ENCODE data around the gene ANKIB1. TPM values are rescaled to one million over a fixed set of nuclear protein-coding genes. Genes with fewer than 3 reads are reported as not detected.

The ANKIB1 gene
- total RNA-seq, 1 experiment from 2014 or later = 57.2 TPM

DNA sequence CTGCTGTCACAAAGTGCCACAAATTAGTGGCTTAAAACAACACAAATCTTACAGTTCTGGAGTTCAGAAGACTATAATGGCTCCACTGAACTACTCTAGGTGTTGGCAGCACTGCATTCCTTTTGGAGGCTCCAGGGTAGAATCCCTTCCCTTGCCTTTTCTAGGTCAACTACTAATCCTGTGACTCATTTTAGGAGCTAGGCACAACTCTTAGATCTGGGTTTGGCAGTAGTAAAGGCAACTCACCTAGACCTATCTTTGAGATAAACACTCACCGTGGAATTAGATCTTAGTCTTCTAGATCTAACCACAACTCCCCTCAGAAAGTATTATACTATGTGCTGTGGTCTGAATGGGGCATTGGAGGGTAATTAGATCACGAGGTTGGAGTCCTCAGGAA is 60.4 kb downstream of the ANKIB1 start:
- H3K27me3 Mint-ChIP-seq (ENCODE audit: insufficient read depth, unreplicated experiment) = no peaks in the 10 kb centered on the region
- H3K27ac Mint-ChIP-seq (ENCODE audit: unreplicated experiment) = no peak overlapping the region
- ChIA-PET POLR2A (no interaction called here), CTCF (no interaction called here)
- H3K4me1 Mint-ChIP-seq (ENCODE audit: low read depth, unreplicated experiment) = peaks cover 7% of the 10 kb centered on the region
- Histone ChIP-seq H3K27me3 (replicated peaks; ENCODE audit: control insufficient read depth, insufficient read depth, low read length) (no peaks in the 10 kb centered on the region), H3K4me1 (no peaks in the 10 kb centered on the region), H3K9me3 (no peaks in the 10 kb centered on the region), H3K36me3 (ENCODE audit: control insufficient read depth, insufficient read depth, low read length) (no peaks in the 10 kb centered on the region), H3K4me3 (ENCODE audit: low read depth, low read length) (no peak overlapping the region)
- H3K9me3 Mint-ChIP-seq (ENCODE audit: unreplicated experiment) = no peaks in the 10 kb centered on the region
- H3K36me3 Mint-ChIP-seq (ENCODE audit: insufficient read depth, unreplicated experiment) = peaks cover 17% of the 10 kb centered on the region
- DNase-seq = no peak
- BruUV-seq (replicated peaks) = no TSS peak
- intact Hi-C loops (cut with micrococcal nuclease; ENCODE audit: unreplicated experiment) = no loop called here
- no peak for TF ChIP-seq CTCF (IDR thresholded peaks at IDR 0.05; ENCODE audit: insufficient read depth in 1 of 2, low read depth in 1 of 2, low read length in 1 of 2, severe bottlenecking in 1 of 2, unreplicated experiment in 1 of 2)
- no peak overlapping the region for H3K4me3 Mint-ChIP-seq (ENCODE audit: unreplicated experiment)

GRCh38 chr7:92313055-92313454 is 67.3 kb downstream of the ANKIB1 start:
- POLR2A ChIA-PET = no interaction called here
- H3K27ac Mint-ChIP-seq (ENCODE audit: unreplicated experiment) = no peak overlapping the region
- intact Hi-C loops (cut with micrococcal nuclease; ENCODE audit: unreplicated experiment) = no loop called here
- H3K36me3 Mint-ChIP-seq (ENCODE audit: insufficient read depth, unreplicated experiment) = no peaks in the 10 kb centered on the region
- BruUV-seq (replicated peaks) = no TSS peak
- no peak overlapping the region for H3K4me3 ChIP-seq (ENCODE audit: low read depth, low read length)
- H3K4me1 ChIP-seq = no peaks in the 10 kb centered on the region
- H3K27me3 ChIP-seq (replicated peaks; ENCODE audit: control insufficient read depth, insufficient read depth, low read length) = no peaks in the 10 kb centered on the region
- no peaks in the 10 kb centered on the region for H3K36me3 ChIP-seq (ENCODE audit: control insufficient read depth, insufficient read depth, low read length)
- TF ChIP-seq CTCF (IDR thresholded peaks at IDR 0.05; ENCODE audit: insufficient read depth in 1 of 2, low read depth in 1 of 2, low read length in 1 of 2, severe bottlenecking in 1 of 2, unreplicated experiment in 1 of 2) = no peak
- H3K27me3 Mint-ChIP-seq (ENCODE audit: insufficient read depth, unreplicated experiment) = no peaks in the 10 kb centered on the region
- no peak for DNase-seq
- CTCF ChIA-PET = no interaction called here
- H3K9me3 Mint-ChIP-seq (ENCODE audit: unreplicated experiment) = no peaks in the 10 kb centered on the region
- H3K9me3 ChIP-seq = no peaks in the 10 kb centered on the region
- H3K4me3 Mint-ChIP-seq (ENCODE audit: unreplicated experiment) = no peak overlapping the region
- H3K4me1 Mint-ChIP-seq (ENCODE audit: low read depth, unreplicated experiment) = no peaks in the 10 kb centered on the region

DNA sequence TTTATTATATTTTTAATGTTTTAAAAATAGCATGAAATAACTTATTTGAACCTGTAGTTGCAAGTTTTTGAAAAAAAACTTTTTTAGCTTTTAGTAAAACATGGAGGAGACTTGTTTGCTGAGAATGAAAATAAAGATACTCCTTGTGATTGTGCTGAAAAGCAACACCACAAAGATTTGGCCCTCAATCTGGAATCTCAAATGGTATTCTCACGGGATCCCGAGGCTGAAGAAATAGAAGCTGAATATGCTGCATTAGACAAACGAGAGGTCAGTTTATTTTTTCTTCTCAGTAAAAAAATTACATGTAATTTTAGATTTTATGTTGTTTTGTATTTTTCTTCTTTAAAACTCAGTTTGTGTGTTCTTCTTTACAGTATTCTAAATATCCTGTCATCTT is 73.5 kb downstream of the ANKIB1 start:
- intact Hi-C loops (cut with micrococcal nuclease; ENCODE audit: unreplicated experiment) = no loop called here
- H3K27me3 ChIP-seq (replicated peaks; ENCODE audit: control insufficient read depth, insufficient read depth, low read length) = no peaks in the 10 kb centered on the region
- no peaks in the 10 kb centered on the region for H3K27me3 Mint-ChIP-seq (ENCODE audit: insufficient read depth, unreplicated experiment)
- no TSS peak for BruUV-seq (replicated peaks)
- H3K4me3 Mint-ChIP-seq (ENCODE audit: unreplicated experiment) = no peak overlapping the region
- H3K4me1 Mint-ChIP-seq (ENCODE audit: low read depth, unreplicated experiment) = no peaks in the 10 kb centered on the region
- no peak for TF ChIP-seq CTCF (IDR thresholded peaks at IDR 0.05; ENCODE audit: insufficient read depth in 1 of 2, low read depth in 1 of 2, low read length in 1 of 2, severe bottlenecking in 1 of 2, unreplicated experiment in 1 of 2)
- CTCF ChIA-PET = no interaction called here
- H3K9me3 ChIP-seq = no peaks in the 10 kb centered on the region
- no peaks in the 10 kb centered on the region for H3K9me3 Mint-ChIP-seq (ENCODE audit: unreplicated experiment)
- no peak overlapping the region for H3K27ac Mint-ChIP-seq (ENCODE audit: unreplicated experiment)
- no peak overlapping the region for H3K4me3 ChIP-seq (ENCODE audit: low read depth, low read length)
- peaks cover 6% of the 10 kb centered on the region for H3K36me3 Mint-ChIP-seq (ENCODE audit: insufficient read depth, unreplicated experiment)
- no peak for DNase-seq
- POLR2A ChIA-PET = no interaction called here
- H3K36me3 ChIP-seq (ENCODE audit: control insufficient read depth, insufficient read depth, low read length) = no peaks in the 10 kb centered on the region
- H3K4me1 ChIP-seq = no peaks in the 10 kb centered on the region

Data from Caco-2 (cell line).